Measurements from ENCODE around the gene IL18RAP.

Gene IL18RAP, protein sequence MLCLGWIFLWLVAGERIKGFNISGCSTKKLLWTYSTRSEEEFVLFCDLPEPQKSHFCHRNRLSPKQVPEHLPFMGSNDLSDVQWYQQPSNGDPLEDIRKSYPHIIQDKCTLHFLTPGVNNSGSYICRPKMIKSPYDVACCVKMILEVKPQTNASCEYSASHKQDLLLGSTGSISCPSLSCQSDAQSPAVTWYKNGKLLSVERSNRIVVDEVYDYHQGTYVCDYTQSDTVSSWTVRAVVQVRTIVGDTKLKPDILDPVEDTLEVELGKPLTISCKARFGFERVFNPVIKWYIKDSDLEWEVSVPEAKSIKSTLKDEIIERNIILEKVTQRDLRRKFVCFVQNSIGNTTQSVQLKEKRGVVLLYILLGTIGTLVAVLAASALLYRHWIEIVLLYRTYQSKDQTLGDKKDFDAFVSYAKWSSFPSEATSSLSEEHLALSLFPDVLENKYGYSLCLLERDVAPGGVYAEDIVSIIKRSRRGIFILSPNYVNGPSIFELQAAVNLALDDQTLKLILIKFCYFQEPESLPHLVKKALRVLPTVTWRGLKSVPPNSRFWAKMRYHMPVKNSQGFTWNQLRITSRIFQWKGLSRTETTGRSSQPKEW
- total RNA-seq = 2.6 to 88.3 (median 41.7) reads per million in 9 experiments

DNA sequence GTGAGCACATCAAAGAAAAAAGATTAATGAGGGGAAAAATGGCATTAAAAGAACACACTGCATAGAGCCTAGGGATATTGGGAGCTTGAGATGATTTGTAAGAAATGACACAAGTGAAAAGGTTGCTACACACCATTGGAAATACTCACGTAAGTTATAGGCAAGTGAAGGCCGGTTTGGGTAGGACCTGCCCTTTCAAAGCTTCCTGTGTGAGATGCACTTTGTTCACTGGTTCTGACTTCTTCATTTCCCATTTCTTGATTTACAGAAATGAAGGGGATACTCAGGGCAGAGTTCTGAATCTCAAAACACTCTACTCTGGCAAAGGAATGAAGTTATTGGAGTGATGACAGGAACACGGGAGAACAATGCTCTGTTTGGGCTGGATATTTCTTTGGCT, at the start of gene IL18RAP:
Gene IL18RAP, plus strand, starts transcription at position 251 of the 400 bp plus-strand sequence. Its CDS starts 118 bp downstream, at position 369.
- H3K4me1 Mint-ChIP-seq (ENCODE audit: low read depth in 2 of 2) = peaks cover 59 to 71% of the 10 kb centered on the region in 2 donors
- ATAC-seq (replicated peaks) (no peak), DNase-seq (no peak)

DNA sequence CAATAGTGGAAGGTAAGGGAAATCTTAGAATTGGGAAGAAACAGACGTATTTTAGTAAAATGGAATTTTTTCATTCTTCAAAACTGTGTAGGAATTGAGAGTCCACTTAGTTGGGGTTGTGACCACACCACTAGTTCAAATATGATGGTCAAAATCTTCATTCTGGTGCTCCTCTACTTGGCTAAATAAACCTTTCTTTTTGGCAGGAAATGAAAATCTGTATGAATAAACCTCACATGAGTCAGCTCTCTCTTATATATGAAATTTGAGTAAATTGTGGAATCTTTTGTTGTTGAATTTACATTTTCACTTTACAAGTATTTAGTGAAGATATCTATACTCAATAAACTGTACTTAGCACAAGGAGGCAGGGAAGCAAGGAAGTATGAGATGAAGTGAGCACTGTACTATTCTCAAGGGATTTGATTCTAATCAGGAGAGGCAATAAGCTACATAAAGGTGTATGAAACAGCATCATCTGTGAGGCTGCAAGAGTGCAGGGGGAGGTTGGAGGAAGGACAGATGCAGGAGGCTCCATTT, 46.8 kb upstream of the IL18RAP start:
- ATAC-seq (replicated peaks) (no peak), DNase-seq (no peak)
- H3K4me1 Mint-ChIP-seq (ENCODE audit: low read depth in 2 of 2) = peaks cover 6 to 16% of the 10 kb centered on the region in 2 donors
- H3K36me3 Mint-ChIP-seq (ENCODE audit: insufficient read depth) = peaks cover 29% of the 10 kb centered on the region
- H3K27ac Mint-ChIP-seq = no peak overlapping the region
- no peak overlapping the region for H3K4me3 Mint-ChIP-seq
- H3K27me3 Mint-ChIP-seq = no peaks in the 10 kb centered on the region
- H3K9me3 Mint-ChIP-seq = peaks cover 0 to 2% of the 10 kb centered on the region in 2 donors

More for the DNA sequence above, at the start of gene IL18RAP:
- H3K36me3 Mint-ChIP-seq (ENCODE audit: insufficient read depth) = peaks cover 8% of the 10 kb centered on the region
- peak within 1 kb of the TSS; percentile 58 to 71 for H3K4me3 Mint-ChIP-seq
- no peaks in the 10 kb centered on the region for H3K9me3 Mint-ChIP-seq
- peak within 1 kb of the TSS; percentile 5 to 32 for H3K27ac Mint-ChIP-seq
- no peaks in the 10 kb centered on the region for H3K27me3 Mint-ChIP-seq

DNA sequence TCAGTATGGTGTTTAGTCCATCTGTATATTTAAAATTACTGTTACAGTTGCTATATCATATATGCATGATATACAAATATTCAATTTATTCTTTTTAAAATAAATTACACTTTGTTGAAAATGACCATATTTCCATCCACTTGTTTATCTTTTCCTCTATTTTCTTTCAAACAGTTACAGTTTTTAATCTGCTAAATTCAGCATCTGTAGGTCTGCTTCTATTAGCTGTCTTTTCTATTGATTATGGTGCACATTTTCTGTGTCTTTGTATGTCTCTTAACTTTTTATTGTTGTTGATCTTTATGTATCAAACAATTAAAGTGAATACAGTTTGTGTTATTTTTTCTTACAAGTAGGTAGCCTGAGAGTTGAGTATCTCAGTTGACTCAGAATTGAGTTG, 39.2 kb upstream of the IL18RAP start:
- ATAC-seq (replicated peaks) (no peak), DNase-seq (no peak)
- peaks cover 4 to 15% of the 10 kb centered on the region in 2 donors for H3K9me3 Mint-ChIP-seq
- peaks cover 14% of the 10 kb centered on the region for H3K36me3 Mint-ChIP-seq (ENCODE audit: insufficient read depth)
- H3K4me3 Mint-ChIP-seq = no peak overlapping the region
- H3K4me1 Mint-ChIP-seq (ENCODE audit: low read depth in 2 of 2) = peaks cover 5 to 18% of the 10 kb centered on the region in 2 donors
- no peaks in the 10 kb centered on the region for H3K27me3 Mint-ChIP-seq
- H3K27ac Mint-ChIP-seq = no peak overlapping the region

DNA sequence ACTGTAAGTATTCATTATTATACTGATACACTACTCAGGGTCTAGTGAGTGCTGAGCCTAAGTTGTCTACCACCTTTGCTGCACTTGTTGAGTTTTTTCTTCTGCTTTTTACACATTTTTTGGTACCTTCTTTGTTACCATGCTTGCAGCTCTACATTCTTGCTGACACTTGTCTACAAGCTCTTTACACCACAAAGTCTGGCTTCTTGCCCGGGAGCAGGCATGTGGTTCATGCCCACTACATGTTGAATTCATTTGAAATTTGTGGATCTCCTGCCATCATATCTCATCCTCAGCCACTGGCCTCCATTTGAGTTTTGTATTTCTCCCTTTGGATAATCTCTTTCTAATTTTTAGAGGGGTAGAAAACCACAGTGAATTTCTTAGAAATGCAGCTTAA, 37.4 kb upstream of the IL18RAP start:
- H3K4me1 Mint-ChIP-seq (ENCODE audit: low read depth in 2 of 2) = peaks cover 11 to 19% of the 10 kb centered on the region in 2 donors
- H3K4me3 Mint-ChIP-seq = no peak overlapping the region
- ATAC-seq (replicated peaks) = no peak
- peak overlapping the region in 1 of 2 donors; percentile 39 for H3K27ac Mint-ChIP-seq
- H3K9me3 Mint-ChIP-seq = peaks cover 4 to 15% of the 10 kb centered on the region in 2 donors
- H3K27me3 Mint-ChIP-seq = no peaks in the 10 kb centered on the region
- DNase-seq = no peak
- H3K36me3 Mint-ChIP-seq (ENCODE audit: insufficient read depth) = peaks cover 18% of the 10 kb centered on the region

DNA sequence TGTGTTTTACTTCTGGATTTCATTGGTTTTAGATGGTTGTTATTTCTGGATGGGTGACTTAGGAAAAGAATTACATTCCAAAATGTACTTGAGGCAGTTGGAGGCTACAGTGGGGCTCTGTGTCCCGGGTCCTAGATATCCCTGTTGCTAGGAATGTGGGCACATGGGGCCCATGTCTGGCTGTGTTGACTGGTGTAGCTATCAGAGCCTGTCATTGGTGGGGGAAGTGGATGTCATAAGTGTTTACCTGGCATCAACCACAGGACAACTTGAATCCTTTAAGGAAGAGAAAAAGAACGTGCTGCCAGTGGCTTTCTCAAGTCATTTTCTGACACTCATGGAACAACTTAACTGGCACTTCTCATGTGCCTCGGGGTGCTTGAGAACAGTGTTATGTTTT, 37.0 kb upstream of the IL18RAP start:
- no peaks in the 10 kb centered on the region for H3K27me3 Mint-ChIP-seq
- no peak for DNase-seq
- H3K4me3 Mint-ChIP-seq = no peak overlapping the region
- H3K36me3 Mint-ChIP-seq (ENCODE audit: insufficient read depth) = peaks cover 18% of the 10 kb centered on the region
- peaks cover 4 to 15% of the 10 kb centered on the region in 2 donors for H3K9me3 Mint-ChIP-seq
- no peak for ATAC-seq (replicated peaks)
- peaks cover 13 to 17% of the 10 kb centered on the region in 2 donors for H3K4me1 Mint-ChIP-seq (ENCODE audit: low read depth in 2 of 2)
- peak overlapping the region in 1 of 2 donors; percentile 39 for H3K27ac Mint-ChIP-seq

DNA sequence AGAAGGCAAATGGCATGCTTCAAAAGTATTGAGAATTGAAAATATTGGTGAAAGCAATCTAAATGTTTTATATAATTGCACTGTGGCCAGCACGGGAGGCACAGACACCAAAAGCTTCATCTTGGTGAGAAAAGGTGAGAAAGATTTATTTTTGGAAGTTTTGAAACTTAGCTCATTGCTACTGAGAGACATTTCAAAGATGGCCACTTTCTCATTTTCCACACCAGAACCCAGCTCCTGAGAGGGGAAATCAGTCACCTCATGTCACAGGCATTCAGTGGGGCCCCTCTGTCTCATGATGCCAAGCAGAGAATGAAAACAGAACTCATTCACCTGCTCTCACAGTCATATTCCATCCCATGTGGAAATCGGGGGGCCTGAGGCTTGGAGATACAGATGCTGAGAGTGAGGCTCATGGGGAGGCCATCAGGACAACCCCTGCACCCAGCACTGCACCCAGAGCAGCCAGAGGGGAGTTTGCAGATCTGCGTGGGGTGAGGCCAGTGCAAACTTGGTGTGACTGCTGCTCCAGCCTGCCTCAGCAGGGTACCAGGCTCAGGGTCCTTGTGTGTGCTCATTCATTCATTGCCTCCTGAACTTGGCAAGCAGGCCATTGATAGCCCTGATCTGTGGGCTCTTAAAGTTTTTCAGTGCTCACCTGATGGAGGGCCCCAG, 36.0 kb upstream of the IL18RAP start:
- Mint-ChIP-seq H3K27me3 (no peaks in the 10 kb centered on the region), H3K36me3 (ENCODE audit: insufficient read depth) (peaks cover 18% of the 10 kb centered on the region), H3K4me3 (no peak overlapping the region), H3K4me1 (ENCODE audit: low read depth in 2 of 2) (peaks cover 23 to 25% of the 10 kb centered on the region in 2 donors), H3K27ac (peak overlapping the region in 1 of 2 donors; percentile 17), H3K9me3 (peaks cover 4 to 15% of the 10 kb centered on the region in 2 donors)
- ATAC-seq (replicated peaks) (no peak), DNase-seq (no peak)

DNA sequence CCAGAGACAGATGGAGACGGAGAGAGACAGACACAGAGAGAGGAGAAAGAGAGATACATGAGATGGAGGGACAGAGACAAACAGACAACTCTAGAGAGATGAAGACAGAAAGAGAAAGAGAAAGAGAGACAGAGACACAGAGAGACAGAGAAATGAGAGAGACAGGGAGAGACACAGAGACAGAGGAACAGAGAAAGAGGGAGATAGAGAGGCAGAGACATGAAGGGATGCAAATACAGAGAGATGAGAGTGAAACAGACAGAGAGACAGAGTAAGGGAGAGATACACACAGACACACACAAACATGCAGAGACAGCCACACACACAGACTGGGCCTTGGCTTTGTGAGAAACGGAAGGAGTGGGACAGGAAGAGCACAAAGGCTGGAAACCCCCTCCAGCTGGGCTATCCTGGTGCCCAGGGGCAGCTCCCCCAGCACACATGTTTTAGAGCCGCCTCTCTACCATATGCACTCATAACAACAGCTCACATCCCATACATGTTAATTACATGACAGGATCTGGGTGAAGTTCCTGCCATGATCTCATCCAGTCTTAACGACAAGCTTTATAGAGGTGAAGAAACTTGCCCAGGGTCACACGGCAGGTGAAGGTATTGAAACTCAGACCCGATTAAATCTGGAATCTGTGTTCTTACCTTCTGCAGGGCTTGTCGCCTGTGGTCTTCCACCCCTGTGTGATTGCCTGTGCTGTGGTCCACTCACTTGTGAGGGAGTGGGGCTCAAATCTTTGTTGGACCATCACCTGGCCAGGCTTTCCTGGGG, 35.0 kb upstream of the IL18RAP start:
- Mint-ChIP-seq H3K27me3 (no peaks in the 10 kb centered on the region), H3K36me3 (ENCODE audit: insufficient read depth) (peaks cover 18% of the 10 kb centered on the region)
- ATAC-seq (replicated peaks) = no peak

DNA sequence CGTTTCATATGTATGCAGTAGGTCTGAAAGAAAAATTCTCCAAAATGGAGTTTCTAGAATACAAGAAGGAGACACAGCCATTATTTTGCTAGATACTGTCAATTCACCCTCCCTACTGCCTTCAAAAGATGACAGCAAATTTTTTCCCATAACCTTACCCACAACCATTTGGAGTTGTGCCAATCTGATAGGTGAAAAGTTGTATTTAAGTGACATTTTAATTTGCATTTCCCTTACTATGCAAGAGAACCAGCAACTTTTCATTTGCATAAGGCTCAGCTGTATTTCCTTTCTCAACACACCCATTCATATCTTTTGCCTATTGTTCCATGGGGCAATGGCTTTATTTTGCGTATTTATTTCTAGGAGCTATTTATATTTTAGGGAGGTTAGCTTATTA, 31.4 kb upstream of the IL18RAP start:
- no peaks in the 10 kb centered on the region for H3K27me3 Mint-ChIP-seq
- peak overlapping the region; percentile 19 to 25 for H3K4me3 Mint-ChIP-seq
- peaks cover 7% of the 10 kb centered on the region for H3K36me3 Mint-ChIP-seq (ENCODE audit: insufficient read depth)
- H3K9me3 Mint-ChIP-seq = no peaks in the 10 kb centered on the region
- no peak overlapping the region for H3K27ac Mint-ChIP-seq
- H3K4me1 Mint-ChIP-seq (ENCODE audit: low read depth in 2 of 2) = peaks cover 22 to 27% of the 10 kb centered on the region in 2 donors
- ATAC-seq (replicated peaks) = peak; percentile 80
- peak; percentile 19 to 48 (median 26) for DNase-seq

More for the DNA sequence above, 35.0 kb upstream of the IL18RAP start:
- Mint-ChIP-seq H3K4me3 (no peak overlapping the region), H3K27ac (peak overlapping the region; percentile 17 to 49), H3K9me3 (peaks cover 4 to 11% of the 10 kb centered on the region in 2 donors), H3K4me1 (ENCODE audit: low read depth in 2 of 2) (peaks cover 25 to 27% of the 10 kb centered on the region in 2 donors)
- DNase-seq = no peak

DNA sequence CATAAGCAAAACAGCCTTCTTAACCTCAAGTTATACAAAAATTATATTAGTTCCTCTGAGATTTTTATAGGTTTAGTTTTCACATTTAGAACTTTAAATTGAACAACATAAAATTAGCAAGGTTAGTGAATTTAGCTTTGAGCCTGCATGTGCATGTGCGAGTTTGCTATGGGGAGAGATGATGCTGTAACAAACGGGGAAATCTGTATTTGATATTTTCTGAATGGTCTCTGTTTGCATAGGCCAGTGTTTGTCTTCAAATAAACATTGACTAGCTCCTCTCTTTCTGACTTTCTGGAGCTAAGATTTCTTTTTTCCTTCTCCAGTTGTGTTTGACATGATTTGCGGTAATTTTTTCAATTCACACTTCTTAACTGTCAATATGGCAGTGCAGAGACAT, 30.9 kb upstream of the IL18RAP start:
- H3K27me3 Mint-ChIP-seq = no peaks in the 10 kb centered on the region
- H3K9me3 Mint-ChIP-seq = no peaks in the 10 kb centered on the region
- no peak overlapping the region for H3K4me3 Mint-ChIP-seq
- no peak overlapping the region for H3K27ac Mint-ChIP-seq
- DNase-seq = no peak
- no peak for ATAC-seq (replicated peaks)
- H3K4me1 Mint-ChIP-seq (ENCODE audit: low read depth in 2 of 2) = peaks cover 22 to 27% of the 10 kb centered on the region in 2 donors
- peaks cover 7% of the 10 kb centered on the region for H3K36me3 Mint-ChIP-seq (ENCODE audit: insufficient read depth)

DNA sequence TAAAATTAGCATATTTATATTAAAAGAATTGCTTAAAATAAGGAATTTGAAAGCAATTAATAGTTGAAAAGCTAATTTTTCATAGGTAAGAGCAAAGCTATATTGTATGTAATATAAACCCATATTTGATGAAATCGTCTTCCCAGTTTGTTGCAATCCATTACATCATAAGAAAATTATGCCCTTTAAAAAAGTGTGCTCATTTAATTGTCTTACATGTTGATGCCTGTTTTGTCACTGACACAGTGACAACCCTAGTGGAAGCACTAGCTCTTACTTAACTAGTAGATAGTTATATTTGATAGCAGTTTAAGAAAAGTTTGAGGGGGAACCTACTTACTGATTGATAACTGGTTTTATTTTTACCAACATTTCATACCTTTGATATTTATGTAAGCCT, 30.0 kb upstream of the IL18RAP start:
- Mint-ChIP-seq H3K9me3 (no peaks in the 10 kb centered on the region), H3K4me1 (ENCODE audit: low read depth in 2 of 2) (peaks cover 17 to 22% of the 10 kb centered on the region in 2 donors)

DNA sequence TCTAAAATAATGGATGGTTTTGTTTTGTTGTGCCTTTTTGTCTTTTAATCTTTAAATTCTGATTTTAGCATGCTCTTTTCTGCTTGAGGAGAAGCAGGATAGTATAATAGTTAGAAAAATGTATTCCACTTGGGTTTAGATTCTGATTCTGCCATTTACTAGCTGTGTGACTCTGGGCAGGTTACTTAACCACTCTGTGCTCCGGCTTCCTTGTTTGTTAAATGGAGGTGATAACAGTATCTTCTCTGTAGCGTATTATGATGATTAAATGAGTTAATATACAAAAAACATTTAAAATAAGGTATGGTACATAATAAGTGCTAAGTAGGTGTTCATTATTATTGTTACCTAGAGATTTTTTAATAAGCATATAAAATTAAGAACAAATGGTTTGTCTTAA, 26.9 kb upstream of the IL18RAP start:
- H3K36me3 Mint-ChIP-seq (ENCODE audit: insufficient read depth) = peaks cover 3% of the 10 kb centered on the region
- no peak overlapping the region for H3K27ac Mint-ChIP-seq
- H3K9me3 Mint-ChIP-seq = no peaks in the 10 kb centered on the region
- ATAC-seq (replicated peaks) (no peak), DNase-seq (no peak)
- H3K4me3 Mint-ChIP-seq = no peak overlapping the region
- H3K4me1 Mint-ChIP-seq (ENCODE audit: low read depth in 2 of 2) = peaks cover 17 to 22% of the 10 kb centered on the region in 2 donors
- H3K27me3 Mint-ChIP-seq = no peaks in the 10 kb centered on the region

More for the DNA sequence above, 30.0 kb upstream of the IL18RAP start:
- H3K27ac Mint-ChIP-seq = no peak overlapping the region
- DNase-seq (no peak), ATAC-seq (replicated peaks) (no peak)
- H3K27me3 Mint-ChIP-seq = no peaks in the 10 kb centered on the region
- peaks cover 7% of the 10 kb centered on the region for H3K36me3 Mint-ChIP-seq (ENCODE audit: insufficient read depth)
- no peak overlapping the region for H3K4me3 Mint-ChIP-seq

DNA sequence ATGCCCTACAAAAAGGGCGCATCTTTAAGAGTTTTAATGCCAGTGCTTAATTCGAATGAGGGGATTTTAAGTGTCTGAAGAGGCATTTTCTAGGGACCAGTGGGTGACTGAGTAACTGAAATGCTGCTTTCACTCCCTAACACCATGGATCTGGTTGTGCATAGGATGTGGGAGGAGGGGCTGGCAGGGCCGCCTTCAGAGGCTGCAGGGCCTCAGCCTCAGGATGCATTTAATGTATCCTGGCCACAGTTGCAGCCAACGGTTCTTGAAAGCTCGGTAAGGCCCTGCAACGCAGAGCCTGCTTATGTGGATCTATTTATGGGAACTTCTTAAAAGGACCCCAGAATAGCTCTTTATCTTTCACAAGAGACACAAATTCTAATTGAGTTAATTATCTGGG, 25.8 kb upstream of the IL18RAP start:
- Mint-ChIP-seq H3K4me1 (ENCODE audit: low read depth in 2 of 2) (peaks cover 5 to 16% of the 10 kb centered on the region in 2 donors), H3K27me3 (no peaks in the 10 kb centered on the region), H3K36me3 (ENCODE audit: insufficient read depth) (peaks cover 3% of the 10 kb centered on the region), H3K4me3 (no peak overlapping the region), H3K27ac (no peak overlapping the region), H3K9me3 (no peaks in the 10 kb centered on the region)
- DNase-seq (no peak), ATAC-seq (replicated peaks) (no peak)
